SU-DHL-6 (cell line): ENCODE data around the gene SNTB2.

Source experiments
- CTCF ChIP-seq: fragments of 200-600 bp; sonication (generic); IDR thresholded peaks from one replicate; pipeline ENCODE4 v1.5.1; 2017; ENCODE audit warnings: antibody characterized with exemption, mild to moderate bottlenecking, low read length, moderate library complexity; ENCODE audit not compliant: insufficient read depth, poor library complexity, severe bottlenecking
- EZH2phosphoT487 ChIP-seq: fragments of 200-600 bp; sonication (generic), shearing (Covaris generic); conservative IDR thresholded peaks from 2 replicates; pipeline ENCODE4 v1.6.1; 2018; ENCODE audit warnings: mild to moderate bottlenecking, antibody characterized with exemption, low read length, moderate library complexity, mixed read lengths

GRCh38 chr16:69316595-69317034 lies 129.7 kb downstream of the SNTB2 start:
- TF ChIP-seq CTCF (no peak), EZH2phosphoT487 (no peak)
